HepG2 (cell line): ENCODE data around the gene FAM124B.

ENCODE experiments used
- CHD2 ChIP-seq: IDR thresholded peaks from 2 replicates; pipeline ENCODE4 v1.6.1; 2011; ENCODE audit warnings: low read depth, low read length, improper control_type of control experiment
- GLI4 ChIP-seq: sonication (generic); formaldehyde crosslinking; IDR thresholded peaks from 2 replicates; pipeline ENCODE4 v1.5.1; 2020; ENCODE audit warnings: missing genetic modification reagents, mild to moderate bottlenecking, moderate library complexity, borderline replicate concordance
- HCFC1 ChIP-seq: fragments of 150-350 bp; IDR thresholded peaks from 2 replicates; pipeline ENCODE4 v1.6.1; 2014; ENCODE audit warnings: low read depth, low read length
- IKZF1 ChIP-seq: fragments of 450-650 bp; IDR thresholded peaks from 2 replicates; pipeline ENCODE4 v1.7.1; 2016
- NR2F2 ChIP-seq: IDR thresholded peaks from 2 replicates; pipeline ENCODE4 v1.6.1; 2012; ENCODE audit warnings: low read depth, inconsistent platforms, borderline replicate concordance
- POLR2AphosphoS5 ChIP-seq: IDR thresholded peaks from 2 replicates; pipeline ENCODE4 v1.6.1; 2012; ENCODE audit warnings: low read depth, low read length
- STAG1 ChIP-seq: sonication (generic); formaldehyde crosslinking; IDR thresholded peaks from 2 replicates; pipeline ENCODE4 v1.4.0; 2020; ENCODE audit warnings: missing genetic modification reagents
- ZNF253 ChIP-seq: sonication (generic); formaldehyde crosslinking; IDR thresholded peaks from 2 replicates; pipeline ENCODE4 v1.8.0; 2022; ENCODE audit warnings: mild to moderate bottlenecking, missing genetic modification reagents, borderline replicate concordance
- ZNF441 ChIP-seq: sonication (generic); formaldehyde crosslinking; IDR thresholded peaks from 2 replicates; pipeline ENCODE4 v1.7.0; 2021; ENCODE audit warnings: missing genetic modification reagents, borderline replicate concordance
- TF ChIP-seq, protein P1 (sequence below): sonication (generic); formaldehyde crosslinking; IDR thresholded peaks from 2 replicates; pipeline ENCODE4 v1.5.0; 2020; ENCODE audit warnings: mild to moderate bottlenecking, missing genetic modification reagents, moderate library complexity

DNA sequence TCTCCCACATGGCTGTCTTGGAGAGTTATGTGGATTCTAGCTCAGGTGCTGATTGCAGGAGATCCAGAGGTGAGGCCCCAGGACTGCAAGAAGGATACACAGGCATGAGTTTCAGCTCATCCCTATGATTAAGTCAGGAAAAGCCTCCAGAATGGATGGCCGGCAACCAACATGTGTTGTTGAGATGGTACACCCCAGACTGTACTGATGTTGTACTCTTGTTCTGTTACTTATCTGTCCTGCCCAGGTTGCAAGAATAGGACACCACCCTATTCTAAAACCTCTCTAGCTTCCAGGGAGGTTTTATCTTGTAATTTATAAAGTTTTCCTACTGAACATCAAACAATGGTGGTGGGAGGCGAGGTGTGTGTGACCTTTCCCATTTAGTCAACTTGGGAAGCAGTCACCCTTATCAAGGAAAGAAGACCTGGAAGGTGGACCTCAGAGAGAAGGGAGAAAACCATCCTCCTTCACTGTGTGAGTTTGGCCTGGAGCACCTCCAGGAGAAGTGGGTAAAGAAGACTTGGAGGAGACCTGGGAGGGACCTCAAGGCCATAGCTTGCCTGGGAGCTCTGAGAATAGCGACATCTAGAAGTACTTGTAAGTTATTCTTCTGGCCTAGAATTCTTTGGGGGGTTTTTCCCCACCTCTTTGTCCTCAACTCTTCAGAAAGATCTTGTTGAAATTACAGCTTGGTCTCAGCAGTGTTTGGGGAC is 8.6 kb downstream of the FAM124B start:
- TF ChIP-seq POLR2AphosphoS5 = no peak
- TF ChIP-seq ZNF253 = no peak
- no peak for TF ChIP-seq STAG1 (CRISPR knock-in tag)
- TF ChIP-seq, protein P1, sequence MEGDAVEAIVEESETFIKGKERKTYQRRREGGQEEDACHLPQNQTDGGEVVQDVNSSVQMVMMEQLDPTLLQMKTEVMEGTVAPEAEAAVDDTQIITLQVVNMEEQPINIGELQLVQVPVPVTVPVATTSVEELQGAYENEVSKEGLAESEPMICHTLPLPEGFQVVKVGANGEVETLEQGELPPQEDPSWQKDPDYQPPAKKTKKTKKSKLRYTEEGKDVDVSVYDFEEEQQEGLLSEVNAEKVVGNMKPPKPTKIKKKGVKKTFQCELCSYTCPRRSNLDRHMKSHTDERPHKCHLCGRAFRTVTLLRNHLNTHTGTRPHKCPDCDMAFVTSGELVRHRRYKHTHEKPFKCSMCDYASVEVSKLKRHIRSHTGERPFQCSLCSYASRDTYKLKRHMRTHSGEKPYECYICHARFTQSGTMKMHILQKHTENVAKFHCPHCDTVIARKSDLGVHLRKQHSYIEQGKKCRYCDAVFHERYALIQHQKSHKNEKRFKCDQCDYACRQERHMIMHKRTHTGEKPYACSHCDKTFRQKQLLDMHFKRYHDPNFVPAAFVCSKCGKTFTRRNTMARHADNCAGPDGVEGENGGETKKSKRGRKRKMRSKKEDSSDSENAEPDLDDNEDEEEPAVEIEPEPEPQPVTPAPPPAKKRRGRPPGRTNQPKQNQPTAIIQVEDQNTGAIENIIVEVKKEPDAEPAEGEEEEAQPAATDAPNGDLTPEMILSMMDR (CRISPR knock-in tag) = no peak
- TF ChIP-seq ZNF441 (CRISPR knock-in tag) = no peak
- TF ChIP-seq CHD2 = no peak
- no peak for TF ChIP-seq IKZF1
- TF ChIP-seq HCFC1 = no peak
- no peak for TF ChIP-seq GLI4 (CRISPR knock-in tag)
- TF ChIP-seq NR2F2 = no peak
